Esophagus mucosa (tissue), 1 donor: ENCODE measurements around the gene PRND. TPM values are rescaled to one million over a fixed set of nuclear protein-coding genes. Genes with fewer than 3 reads are reported as not detected.
"Not testable (repeated sequence)": the region's sequence is repeated elsewhere in the genome, so short reads cannot be mapped to it uniquely, and the experiment has no call there.

Experiments
- ATAC-seq: fragments of 200-7000 bp; cut with Tn5 transposase; one replicate; pipeline ENCODE4 v1.9.1; 2020
- total RNA-seq: library from RNA; stranded (reverse); gene quantifications from one replicate; pipeline ENCODE4 v1.2.4, GENCODE V29; 2023
- donor health status: DM: yes; HTN: yes; CAD: no.

The PRND gene
- total RNA-seq, 1 donor from 2014 or later: not detected

- no peak for ATAC-seq
Measured at GRCh38 chr20:4709261-4710105, 12.2 kb upstream of the PRND start.

- no peak for ATAC-seq
Measured at GRCh38 chr20:4710106-4710475, 11.6 kb upstream of the PRND start.

- ATAC-seq: no peak
Measured at GRCh38 chr20:4711511-4711910, 10.2 kb upstream of the PRND start.

GRCh38 chr20:4713401-4713800 lies 8.3 kb upstream of the PRND start:
- peak; percentile 98 for ATAC-seq

- no peak for ATAC-seq
Measured at GRCh38 chr20:4714818-4715217, 6.9 kb upstream of the PRND start.

- no peak for ATAC-seq
Measured at GRCh38 chr20:4717816-4718570, 3.7 kb upstream of the PRND start.

- ATAC-seq: no peak
Measured at GRCh38 chr20:4719190-4719589, 2.5 kb upstream of the PRND start.

GRCh38 chr20:4720041-4720976 lies 1.4 kb upstream of the PRND start:
- ATAC-seq: peak; percentile 70

- peak; percentile 5 for ATAC-seq
Measured at GRCh38 chr20:4720977-4721349, 746 bp upstream of the PRND start.

- no peak for ATAC-seq
Measured at GRCh38 chr20:4722571-4722970, 862 bp downstream of the PRND start.

- ATAC-seq: no peak
Measured at GRCh38 chr20:4722993-4723392, 1.3 kb downstream of the PRND start.

GRCh38 chr20:4723553-4723952 lies 1.8 kb downstream of the PRND start:
- ATAC-seq: not testable (repeated sequence)

- ATAC-seq: no peak
Measured at GRCh38 chr20:4724459-4725262, 3.0 kb downstream of the PRND start.

GRCh38 chr20:4725263-4725550 lies 3.5 kb downstream of the PRND start:
- no peak for ATAC-seq

- peak; percentile 56 for ATAC-seq
Measured at GRCh38 chr20:4726710-4727397, 5.1 kb downstream of the PRND start.

GRCh38 chr20:4728120-4728760 lies 6.5 kb downstream of the PRND start:
- ATAC-seq: peak; percentile 56

GRCh38 chr20:4729265-4729664 lies 7.6 kb downstream of the PRND start:
- peak; percentile 80 for ATAC-seq

GRCh38 chr20:4730780-4731179 lies 9.1 kb downstream of the PRND start:
- ATAC-seq: no peak

- ATAC-seq: no peak
Measured at GRCh38 chr20:4736875-4737274, 15.2 kb downstream of the PRND start.

- ATAC-seq: no peak
Measured at GRCh38 chr20:4737857-4738627, 16.3 kb downstream of the PRND start.
